Fibroblast of villous mesenchyme (primary cell): ENCODE measurements around the gene TLK2. TPM values are rescaled to one million over a fixed set of nuclear protein-coding genes. Genes with fewer than 3 reads are reported as not detected.
A peak's percentile ranks its signal among the peaks of the same experiment; 100 is the strongest.
"Not testable (repeated sequence)": the region's sequence is repeated elsewhere in the genome, so short reads cannot be mapped to it uniquely, and the experiment has no call there.

Source experiments
- DNase-seq: peaks from one replicate; pipeline ENCODE4 v3.0.0-alpha.2; 2010; ENCODE audit warnings: low read depth
- H3K4me3 ChIP-seq: 2 replicates; pipeline ENCODE4 v1.5.1; 2011; ENCODE audit warnings: low read depth, mild to moderate bottlenecking, low read length
- total RNA-seq: library from RNA; depleted of rRNA; stranded (reverse); fragments of >200 nt; gene quantifications from 2 replicates; pipeline ENCODE4 v1.2.3, GENCODE V29; 2012
- TF ChIP-seq, protein P1 (sequence below): IDR thresholded peaks from 2 replicates; pipeline ENCODE4 v1.5.1; 2012; ENCODE audit warnings: low read depth, mild to moderate bottlenecking, low read length; ENCODE audit not compliant: insufficient read depth

The TLK2 gene
- total RNA-seq, 1 donor, result 60.0 TPM

DNA sequence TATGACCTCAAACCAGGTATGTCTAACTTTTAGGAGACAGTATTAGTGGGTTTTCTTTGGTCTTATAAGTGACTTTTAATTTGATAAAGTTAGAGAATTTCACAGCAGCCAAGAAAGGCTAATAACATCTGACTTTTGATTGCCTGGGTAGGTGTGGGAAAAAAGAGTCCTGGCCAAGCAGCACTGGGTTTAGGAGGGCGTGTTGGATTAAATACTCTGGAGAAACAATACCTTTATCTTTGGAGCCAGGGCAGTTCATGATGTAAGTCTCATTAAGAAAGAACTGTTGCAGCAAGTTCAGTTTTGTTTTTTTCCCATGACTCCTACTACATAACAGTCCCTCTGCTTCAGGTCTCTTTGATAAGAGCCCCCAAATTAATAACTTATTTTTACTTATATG lies 122.2 kb downstream of the TLK2 start:
- TF ChIP-seq, protein P1, sequence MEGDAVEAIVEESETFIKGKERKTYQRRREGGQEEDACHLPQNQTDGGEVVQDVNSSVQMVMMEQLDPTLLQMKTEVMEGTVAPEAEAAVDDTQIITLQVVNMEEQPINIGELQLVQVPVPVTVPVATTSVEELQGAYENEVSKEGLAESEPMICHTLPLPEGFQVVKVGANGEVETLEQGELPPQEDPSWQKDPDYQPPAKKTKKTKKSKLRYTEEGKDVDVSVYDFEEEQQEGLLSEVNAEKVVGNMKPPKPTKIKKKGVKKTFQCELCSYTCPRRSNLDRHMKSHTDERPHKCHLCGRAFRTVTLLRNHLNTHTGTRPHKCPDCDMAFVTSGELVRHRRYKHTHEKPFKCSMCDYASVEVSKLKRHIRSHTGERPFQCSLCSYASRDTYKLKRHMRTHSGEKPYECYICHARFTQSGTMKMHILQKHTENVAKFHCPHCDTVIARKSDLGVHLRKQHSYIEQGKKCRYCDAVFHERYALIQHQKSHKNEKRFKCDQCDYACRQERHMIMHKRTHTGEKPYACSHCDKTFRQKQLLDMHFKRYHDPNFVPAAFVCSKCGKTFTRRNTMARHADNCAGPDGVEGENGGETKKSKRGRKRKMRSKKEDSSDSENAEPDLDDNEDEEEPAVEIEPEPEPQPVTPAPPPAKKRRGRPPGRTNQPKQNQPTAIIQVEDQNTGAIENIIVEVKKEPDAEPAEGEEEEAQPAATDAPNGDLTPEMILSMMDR, result no peak
- no peak for DNase-seq
- no peak overlapping the region for H3K4me3 ChIP-seq

- H3K4me3 ChIP-seq, result no peak overlapping the region
- peak; percentile 53 for DNase-seq
- TF ChIP-seq, protein P1, result peak; percentile 44
Observed at GRCh38 chr17:62601471-62601870, 122.8 kb downstream of the TLK2 start.

DNA sequence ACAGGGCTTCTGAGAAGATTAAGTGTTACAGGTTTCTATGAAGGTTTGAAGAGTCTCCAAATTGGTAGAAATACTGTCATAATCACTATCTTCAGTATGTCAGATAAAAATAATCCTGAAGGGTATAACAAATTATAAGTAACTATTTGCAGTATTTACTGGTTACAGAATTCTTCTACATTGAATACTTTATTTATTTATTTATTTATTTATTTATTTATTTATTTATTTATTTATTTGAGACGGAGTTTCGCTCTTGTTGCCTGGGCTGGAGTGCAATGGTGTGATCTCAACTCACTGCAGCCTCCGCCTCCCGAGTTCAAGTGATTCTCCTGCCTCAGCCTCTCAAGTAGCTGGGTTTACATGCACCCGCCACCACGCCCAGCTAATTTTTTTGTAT lies 125.2 kb downstream of the TLK2 start:
- not testable (repeated sequence) for H3K4me3 ChIP-seq, DNase-seq

DNA sequence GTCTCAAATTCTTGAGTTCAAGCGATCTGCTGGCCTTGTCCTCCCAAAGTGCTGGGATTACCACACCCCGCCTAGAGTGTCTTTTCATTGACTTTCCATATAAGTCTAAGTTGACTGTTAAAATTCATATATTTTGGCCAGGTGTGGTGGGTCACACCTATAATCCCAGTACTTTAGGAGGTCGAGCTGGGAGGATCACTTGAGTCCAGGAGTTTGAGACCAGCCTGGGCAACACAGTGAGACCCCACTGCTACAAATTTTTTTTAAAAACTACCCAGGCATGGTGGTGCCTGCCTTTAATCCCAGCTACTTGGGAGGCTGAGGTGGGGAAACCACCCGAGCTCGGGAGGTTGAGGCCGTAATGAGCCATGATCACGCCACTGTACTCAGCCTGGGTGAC lies 127.0 kb downstream of the TLK2 start:
- no peak for DNase-seq
- TF ChIP-seq, protein P1, result no peak
- H3K4me3 ChIP-seq, result no peak overlapping the region

DNA sequence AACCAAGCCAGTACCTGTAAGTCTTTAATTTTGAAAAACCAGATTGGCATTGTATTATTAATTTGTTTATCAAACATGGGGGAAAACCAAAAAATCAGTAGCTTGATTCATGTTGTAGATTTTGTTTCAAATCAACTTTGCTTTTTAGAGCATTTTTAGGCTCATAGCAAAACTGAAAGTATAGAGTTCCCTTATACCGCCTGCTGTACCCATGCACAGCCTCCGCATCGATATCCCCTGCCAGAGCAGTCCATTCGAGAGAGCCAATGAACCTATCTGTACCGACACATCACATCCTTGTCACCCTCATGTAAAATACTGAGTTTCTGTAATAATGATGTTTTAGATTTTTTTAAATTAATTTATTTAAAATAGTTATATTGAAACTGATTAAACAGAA lies 132.7 kb downstream of the TLK2 start:
- TF ChIP-seq, protein P1, result no peak
- DNase-seq, result no peak
- H3K4me3 ChIP-seq, result no peak overlapping the region

DNA sequence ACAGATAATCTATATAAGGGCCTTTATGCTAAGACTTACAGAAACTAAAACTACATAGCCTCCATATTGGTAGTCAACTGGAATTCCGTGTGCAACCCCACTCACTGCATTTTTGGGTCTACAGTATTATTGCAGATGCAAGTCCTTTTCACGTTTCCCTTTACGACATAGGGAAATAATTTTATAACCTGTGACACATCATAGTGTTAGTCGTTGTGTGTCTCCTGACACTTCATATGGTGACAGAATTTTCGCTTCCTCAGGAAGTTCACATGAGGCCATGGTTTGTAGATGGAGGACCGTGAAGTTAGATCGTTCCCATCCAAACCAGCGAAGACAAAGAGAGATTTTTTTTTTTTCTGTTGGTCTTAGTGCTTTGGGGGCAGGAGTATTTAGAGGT lies 133.1 kb downstream of the TLK2 start:
- TF ChIP-seq, protein P1, result no peak
- no peak overlapping the region for H3K4me3 ChIP-seq
- DNase-seq, result no peak

DNA sequence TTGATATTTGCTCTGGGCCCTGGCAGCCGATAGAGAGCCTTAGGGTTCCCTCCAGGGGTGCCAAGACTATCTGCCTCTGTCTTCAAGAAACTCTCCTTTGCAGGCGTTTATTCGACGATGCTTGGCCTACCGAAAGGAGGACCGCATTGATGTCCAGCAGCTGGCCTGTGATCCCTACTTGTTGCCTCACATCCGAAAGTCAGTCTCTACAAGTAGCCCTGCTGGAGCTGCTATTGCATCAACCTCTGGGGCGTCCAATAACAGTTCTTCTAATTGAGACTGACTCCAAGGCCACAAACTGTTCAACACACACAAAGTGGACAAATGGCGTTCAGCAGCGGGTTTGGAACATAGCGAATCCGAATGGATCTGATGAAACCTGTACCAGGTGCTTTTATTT lies 133.7 kb downstream of the TLK2 start:
- DNase-seq, result peak; percentile 50
- H3K4me3 ChIP-seq, result not testable (repeated sequence)

- not testable (repeated sequence) for H3K4me3 ChIP-seq
- DNase-seq, result peak; percentile 41
Observed at GRCh38 chr17:62613095-62613494, 134.5 kb downstream of the TLK2 start.

DNA sequence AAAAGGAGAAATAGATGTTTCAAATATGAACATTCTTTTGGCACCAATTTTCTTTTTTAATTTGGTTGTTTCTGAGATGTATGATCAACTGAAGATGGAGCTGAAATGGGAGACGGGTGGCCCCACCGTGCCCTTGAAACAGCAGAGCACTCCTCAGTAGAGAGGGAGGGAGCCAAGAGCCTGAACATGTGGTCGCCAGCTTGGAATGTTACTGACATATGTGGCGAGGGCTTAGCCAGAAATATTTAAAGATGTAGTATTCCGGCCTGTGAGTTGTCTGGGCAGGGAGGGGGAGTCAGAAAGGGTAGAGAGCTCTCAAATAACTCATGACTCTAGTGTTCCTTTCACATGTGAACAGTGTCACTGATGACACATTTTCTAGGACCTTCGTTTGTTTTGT lies 135.5 kb downstream of the TLK2 start:
- peak; percentile 96 for DNase-seq
- H3K4me3 ChIP-seq, result no peak overlapping the region
- TF ChIP-seq, protein P1, result no peak
